WTC11 (cell line): ENCODE data around the gene NCBP1.

Experiments used
- CREB1 ChIP-seq: sonication (generic); formaldehyde crosslinking; IDR thresholded peaks from 2 replicates; pipeline ENCODE4 v1.8.0; 2023; ENCODE audit warnings: mild to moderate bottlenecking, missing genetic modification reagents
- SP1 ChIP-seq: sonication (generic); formaldehyde crosslinking; conservative IDR thresholded peaks from 2 replicates; pipeline ENCODE4 v1.8.1; 2022; ENCODE audit warnings: missing genetic modification reagents

DNA sequence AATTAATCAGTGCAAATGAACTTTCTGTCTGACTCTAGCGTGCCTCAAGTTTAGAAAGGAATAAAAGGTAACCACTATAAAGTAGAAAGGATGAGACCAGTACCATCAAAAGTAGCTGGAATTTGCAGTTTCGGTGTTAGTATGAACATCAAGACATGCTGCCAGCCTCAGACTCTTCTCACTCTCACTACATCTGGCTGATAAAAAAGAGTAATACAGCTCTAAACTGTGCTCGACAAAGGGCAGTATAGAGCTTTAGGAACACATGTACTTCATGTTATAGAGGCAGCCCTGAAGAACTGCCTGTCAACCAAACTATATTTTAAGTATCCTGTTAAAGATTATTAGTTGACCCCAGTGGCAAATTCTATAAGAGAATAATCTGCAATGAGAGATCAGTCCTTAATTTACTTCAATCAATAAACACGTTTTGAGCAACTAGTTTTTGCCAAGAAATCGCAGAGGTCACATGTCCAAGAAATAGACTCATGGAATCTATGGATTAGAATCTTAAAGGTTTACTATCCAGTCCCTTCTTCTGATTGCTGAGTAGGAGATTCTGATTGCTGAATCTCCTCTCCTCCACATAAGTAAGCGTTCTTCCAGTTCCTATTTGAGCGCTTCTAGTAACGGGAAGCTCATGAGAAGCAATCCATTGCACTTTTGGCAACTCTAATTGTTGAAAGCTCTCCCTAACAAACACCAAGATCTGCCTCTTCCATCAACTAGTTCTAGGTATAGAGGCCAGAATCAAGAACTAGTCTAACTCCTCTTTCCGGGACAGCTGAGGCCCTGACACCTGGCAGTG, 62.6 kb downstream of the NCBP1 start:
- TF ChIP-seq CREB1 (CRISPR knock-in tag) = no peak
- TF ChIP-seq SP1 (CRISPR knock-in tag) = no peak
